SK-N-SH (cell line): Measurements from ENCODE around the gene EIF1B.

Experiments
- CTCF ChIP-seq: fragments of 200-600 bp; sonication (generic); IDR thresholded peaks from 2 replicates; pipeline ENCODE4 v1.6.1; 2017; ENCODE audit warnings: antibody characterized with exemption, mild to moderate bottlenecking, moderate library complexity
- EP300 ChIP-seq, 2 experiments: IDR thresholded peaks; 2 replicates each; pipeline versions ENCODE4 v1.4.0 to v1.6.1; 2012; ENCODE audit warnings: borderline replicate concordance in 1 of 2, low read depth in 1 of 2, low read length in 1 of 2
- NFIC ChIP-seq: IDR thresholded peaks from 2 replicates; pipeline ENCODE4 v1.4.0; 2012; ENCODE audit warnings: borderline replicate concordance
- RAD21 ChIP-seq: IDR thresholded peaks from 2 replicates; pipeline ENCODE4 v1.6.1; 2012; ENCODE audit warnings: mild to moderate bottlenecking, low read length
- SIN3A ChIP-seq: IDR thresholded peaks from 2 replicates; pipeline ENCODE4 v1.6.1; 2012; ENCODE audit warnings: low read depth, mild to moderate bottlenecking, low read length, moderate library complexity, borderline replicate concordance
- TAF1 ChIP-seq: IDR thresholded peaks from 2 replicates; pipeline ENCODE4 v1.6.1; 2012; ENCODE audit warnings: low read depth, mild to moderate bottlenecking, low read length, moderate library complexity, borderline replicate concordance
- USF1 ChIP-seq: IDR thresholded peaks from 2 replicates; pipeline ENCODE4 v1.4.0; 2012; ENCODE audit warnings: low read depth, borderline replicate concordance
- YY1 ChIP-seq: IDR thresholded peaks from 2 replicates; pipeline ENCODE4 v1.4.0; 2012; ENCODE audit warnings: low read depth, mild to moderate bottlenecking

DNA sequence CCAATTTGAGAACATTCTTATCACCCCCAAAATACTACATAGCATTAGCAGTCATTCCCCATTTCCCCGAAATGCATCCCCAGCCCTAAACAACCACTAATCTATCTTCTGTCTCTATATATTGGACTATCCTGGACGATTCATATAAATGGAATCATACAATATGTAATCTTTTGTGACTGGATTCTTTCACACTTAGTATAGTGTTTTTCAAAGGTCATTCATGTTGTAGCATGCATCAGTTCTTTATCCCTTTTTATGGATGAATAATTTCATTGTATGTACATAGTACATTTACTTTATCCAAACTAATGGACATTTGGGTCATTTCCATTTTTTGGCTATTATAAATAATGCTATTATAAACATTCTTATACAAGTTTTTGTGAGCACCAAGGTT is 27.5 kb upstream of the EIF1B start:
- TF ChIP-seq CTCF (no peak), TAF1 (no peak), EP300 (IDR thresholded peaks at IDR 0.05; ENCODE audit: borderline replicate concordance in 1 of 2, low read depth in 1 of 2, low read length in 1 of 2) (no peak), USF1 (no peak), NFIC (no peak), YY1 (no peak), SIN3A (no peak), RAD21 (no peak)
